Measurements from ENCODE around the gene A1BG. TPM values are rescaled to one million over a fixed set of nuclear protein-coding genes. Genes with fewer than 3 reads are reported as not detected.
A peak's percentile ranks its signal among the peaks of the same experiment; 100 is the strongest.

The A1BG gene
- total and polyA plus RNA-seq, 2 of the 13 experiments (the other 11 are each of a cell fraction or from before 2014, with no cell fraction given): 14.7 to 41.4 TPM

DNA sequence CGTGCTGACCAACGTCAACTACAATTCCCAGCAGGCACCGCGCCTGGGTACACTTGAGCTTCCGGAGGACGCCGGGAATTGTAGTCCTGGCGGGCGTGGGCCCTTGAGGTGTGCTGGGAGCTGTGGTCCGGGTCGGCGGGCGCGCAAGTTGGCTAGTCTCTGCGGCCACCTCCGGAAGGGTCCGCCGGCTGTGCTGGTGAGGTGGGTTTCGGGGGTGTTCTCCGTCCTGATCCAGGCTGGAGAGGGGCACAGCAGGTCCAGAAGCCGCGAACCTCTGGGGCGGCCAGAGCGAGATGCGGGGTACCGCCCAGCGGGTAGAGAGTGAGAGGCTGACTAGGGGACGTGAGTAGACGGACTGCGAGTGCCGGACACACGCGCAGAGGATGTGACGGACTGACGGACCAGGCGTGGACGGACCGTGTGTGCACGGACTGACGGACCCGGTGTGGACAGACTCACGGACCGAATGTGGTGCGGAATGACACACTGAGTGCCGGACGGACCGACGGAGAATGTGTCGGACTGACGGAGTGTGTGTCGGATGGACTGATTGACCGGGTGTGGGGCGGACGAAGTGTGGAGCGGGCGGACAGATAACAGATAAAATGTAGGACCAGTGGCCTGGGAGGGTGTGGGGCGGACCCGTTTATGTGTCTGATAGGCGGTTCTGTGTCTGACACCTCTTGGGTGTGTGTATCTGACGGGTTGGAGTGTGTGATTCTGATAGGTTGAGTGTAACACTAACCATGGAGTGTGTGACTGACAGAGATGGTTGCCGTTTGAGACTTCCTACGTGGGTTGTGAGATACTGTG is 26.2 kb downstream of the A1BG start, which contains the start of gene ZSCAN22 (continued):
- peak; percentile 76 for TF ChIP-seq SIN3B (IDR thresholded peaks at IDR 0.05; ENCODE audit: low read length)
- peak; percentile 38; the same call in 1 of the 2 replicates for TF ChIP-seq ZNF629 (CRISPR knock-in tag; conservative IDR thresholded peaks at IDR 0.05)
- TF ChIP-seq GMEB2 (CRISPR knock-in tag; IDR thresholded peaks at IDR 0.05; ENCODE audit: low read depth): peak; percentile 82
- peak; percentile 82 for TF ChIP-seq TARDBP (CRISPR knock-in tag; IDR thresholded peaks at IDR 0.05)
- peak; percentile 62; the same call in 1 of the 2 replicates for TF ChIP-seq ZNF343 (CRISPR knock-in tag; IDR thresholded peaks at IDR 0.05)
- TF ChIP-seq TOE1 (CRISPR knock-in tag; IDR thresholded peaks at IDR 0.05): no peak; the same call in 1 of the 2 replicates
- no peak for TF ChIP-seq ZBTB26 (CRISPR knock-in tag; IDR thresholded peaks at IDR 0.05; ENCODE audit: borderline replicate concordance)
- 0 out of 2 replicates have a peak, but pooled peaks have one; percentile 26 for TF ChIP-seq ZNF740 (CRISPR knock-in tag; IDR thresholded peaks at IDR 0.05)
- peak; percentile 97 for TF ChIP-seq SRY (CRISPR knock-in tag; IDR thresholded peaks at IDR 0.05)
- TF ChIP-seq NAIF1 (CRISPR knock-in tag; IDR thresholded peaks at IDR 0.05; ENCODE audit: borderline replicate concordance): peak; percentile 43; the same call in 1 of the 2 replicates
- peak; percentile 71; the same call in 1 of the 2 replicates for TF ChIP-seq ZNF264 (CRISPR knock-in tag; IDR thresholded peaks at IDR 0.05)
- TF ChIP-seq, protein P1, sequence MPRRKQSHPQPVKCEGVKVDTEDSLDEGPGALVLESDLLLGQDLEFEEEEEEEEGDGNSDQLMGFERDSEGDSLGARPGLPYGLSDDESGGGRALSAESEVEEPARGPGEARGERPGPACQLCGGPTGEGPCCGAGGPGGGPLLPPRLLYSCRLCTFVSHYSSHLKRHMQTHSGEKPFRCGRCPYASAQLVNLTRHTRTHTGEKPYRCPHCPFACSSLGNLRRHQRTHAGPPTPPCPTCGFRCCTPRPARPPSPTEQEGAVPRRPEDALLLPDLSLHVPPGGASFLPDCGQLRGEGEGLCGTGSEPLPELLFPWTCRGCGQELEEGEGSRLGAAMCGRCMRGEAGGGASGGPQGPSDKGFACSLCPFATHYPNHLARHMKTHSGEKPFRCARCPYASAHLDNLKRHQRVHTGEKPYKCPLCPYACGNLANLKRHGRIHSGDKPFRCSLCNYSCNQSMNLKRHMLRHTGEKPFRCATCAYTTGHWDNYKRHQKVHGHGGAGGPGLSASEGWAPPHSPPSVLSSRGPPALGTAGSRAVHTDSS (CRISPR knock-in tag; conservative IDR thresholded peaks at IDR 0.05): 0 out of 2 replicates have a peak, but pooled peaks have one; percentile 66
- peak; percentile 84 for TF ChIP-seq CBFB (CRISPR knock-in tag; IDR thresholded peaks at IDR 0.05)
- no peak for TF ChIP-seq NFRKB (IDR thresholded peaks at IDR 0.05)
- no peak for TF ChIP-seq SNAPC5 (CRISPR knock-in tag; IDR thresholded peaks at IDR 0.05; ENCODE audit: borderline replicate concordance)
- peak; percentile 25; the same call in 1 of the 2 replicates for TF ChIP-seq BCL6 (CRISPR knock-in tag; IDR thresholded peaks at IDR 0.05)
- peak; percentile 26 for TF ChIP-seq NFYB (CRISPR knock-in tag; IDR thresholded peaks at IDR 0.05)
- TF ChIP-seq RCOR2 (CRISPR knock-in tag; IDR thresholded peaks at IDR 0.05): no peak
- peak; percentile 97 for TF ChIP-seq HDAC1 (CRISPR knock-in tag; IDR thresholded peaks at IDR 0.05)
- TF ChIP-seq, protein P2, sequence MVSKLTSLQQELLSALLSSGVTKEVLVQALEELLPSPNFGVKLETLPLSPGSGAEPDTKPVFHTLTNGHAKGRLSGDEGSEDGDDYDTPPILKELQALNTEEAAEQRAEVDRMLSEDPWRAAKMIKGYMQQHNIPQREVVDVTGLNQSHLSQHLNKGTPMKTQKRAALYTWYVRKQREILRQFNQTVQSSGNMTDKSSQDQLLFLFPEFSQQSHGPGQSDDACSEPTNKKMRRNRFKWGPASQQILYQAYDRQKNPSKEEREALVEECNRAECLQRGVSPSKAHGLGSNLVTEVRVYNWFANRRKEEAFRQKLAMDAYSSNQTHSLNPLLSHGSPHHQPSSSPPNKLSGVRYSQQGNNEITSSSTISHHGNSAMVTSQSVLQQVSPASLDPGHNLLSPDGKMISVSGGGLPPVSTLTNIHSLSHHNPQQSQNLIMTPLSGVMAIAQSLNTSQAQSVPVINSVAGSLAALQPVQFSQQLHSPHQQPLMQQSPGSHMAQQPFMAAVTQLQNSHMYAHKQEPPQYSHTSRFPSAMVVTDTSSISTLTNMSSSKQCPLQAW (CRISPR knock-in tag; IDR thresholded peaks at IDR 0.05): peak; percentile 91
- TF ChIP-seq PHF20 (CRISPR knock-in tag; IDR thresholded peaks at IDR 0.05): peak; percentile 94
- no peak for TF ChIP-seq BRCA1 (CRISPR knock-in tag; IDR thresholded peaks at IDR 0.05)
- TF ChIP-seq, protein P3, sequence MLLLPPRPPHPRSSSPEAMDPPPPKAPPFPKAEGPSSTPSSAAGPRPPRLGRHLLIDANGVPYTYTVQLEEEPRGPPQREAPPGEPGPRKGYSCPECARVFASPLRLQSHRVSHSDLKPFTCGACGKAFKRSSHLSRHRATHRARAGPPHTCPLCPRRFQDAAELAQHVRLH (CRISPR knock-in tag; IDR thresholded peaks at IDR 0.05; ENCODE audit: borderline replicate concordance, low read depth): peak; percentile 67; the same call in 1 of the 2 replicates
- peak; percentile 65; the same call in 1 of the 2 replicates for TF ChIP-seq ZNF263 (CRISPR knock-in tag; IDR thresholded peaks at IDR 0.05)
